Calu3 (cell line): ENCODE data around the gene PPP1R12B. TPM values are rescaled to one million over a fixed set of nuclear protein-coding genes. Genes with fewer than 3 reads are reported as not detected.
A peak's percentile ranks its signal among the peaks of the same experiment; 100 is the strongest.

Experiments used
- BruUV-seq: library from RNA; stranded (reverse); fragments of 400-500 nt; replicated peaks from 2 replicates; lab custom pipeline; 2021; lab: Mats Ljungman, UMichigan
- CTCF ChIA-PET: fragments of 300-600 bp; sonication (Branson Sonifier 250); formaldehyde crosslinking; loops from one replicate; lab custom pipeline; 2022; ENCODE audit warnings: antibody characterized with exemption; lab: Charles Lee
- DNase-seq: peaks from one replicate; pipeline ENCODE4 v3.0.0; 2022
- H3K27ac Mint-ChIP-seq: one replicate; pipeline ENCODE4 v1.8.0; 2022; ENCODE audit warnings: mixed read lengths; ENCODE audit not compliant: unreplicated experiment
- H3K27me3 Mint-ChIP-seq: one replicate; pipeline ENCODE4 v1.8.0; 2022; ENCODE audit warnings: mixed read lengths; ENCODE audit not compliant: unreplicated experiment
- H3K36me3 Mint-ChIP-seq: one replicate; pipeline ENCODE4 v1.8.0; 2022; ENCODE audit warnings: mild to moderate bottlenecking, moderate library complexity, mixed read lengths; ENCODE audit not compliant: insufficient read depth, unreplicated experiment
- H3K4me1 Mint-ChIP-seq: one replicate; pipeline ENCODE4 v1.8.0; 2022; ENCODE audit warnings: mild to moderate bottlenecking, low read depth, mixed read lengths; ENCODE audit not compliant: unreplicated experiment
- H3K4me3 Mint-ChIP-seq: one replicate; pipeline ENCODE4 v1.8.0; 2022; ENCODE audit warnings: mild to moderate bottlenecking, low read depth, moderate library complexity, mixed read lengths; ENCODE audit not compliant: unreplicated experiment
- H3K9me3 Mint-ChIP-seq: one replicate; pipeline ENCODE4 v1.8.0; 2022; ENCODE audit warnings: low read depth, mixed read lengths; ENCODE audit not compliant: unreplicated experiment
- intact Hi-C: fragments of 100-400 bp; cut with micrococcal nuclease; formaldehyde crosslinking; loops from one replicate; pipeline ENCODE4 v1.10.0; 2022; ENCODE audit not compliant: unreplicated experiment
- total RNA-seq: library from RNA; stranded (reverse); gene quantifications from 2 replicates; pipeline ENCODE4 v1.2.3, GENCODE V29; 2022
- TF ChIP-seq, protein P1 (sequence below): fragments of 200-600 bp; IDR thresholded peaks from one replicate; pipeline ENCODE4 v1.8.0; 2022; ENCODE audit warnings: antibody characterized with exemption; ENCODE audit not compliant: unreplicated experiment

PPP1R12B gene
- total RNA-seq, 1 experiment from 2014 or later, result 31.8 TPM

GRCh38 chr1:202568826-202569225 lies 220.3 kb downstream of the PPP1R12B start:
- intact Hi-C loops, result no loop called here
- TF ChIP-seq, protein P1, sequence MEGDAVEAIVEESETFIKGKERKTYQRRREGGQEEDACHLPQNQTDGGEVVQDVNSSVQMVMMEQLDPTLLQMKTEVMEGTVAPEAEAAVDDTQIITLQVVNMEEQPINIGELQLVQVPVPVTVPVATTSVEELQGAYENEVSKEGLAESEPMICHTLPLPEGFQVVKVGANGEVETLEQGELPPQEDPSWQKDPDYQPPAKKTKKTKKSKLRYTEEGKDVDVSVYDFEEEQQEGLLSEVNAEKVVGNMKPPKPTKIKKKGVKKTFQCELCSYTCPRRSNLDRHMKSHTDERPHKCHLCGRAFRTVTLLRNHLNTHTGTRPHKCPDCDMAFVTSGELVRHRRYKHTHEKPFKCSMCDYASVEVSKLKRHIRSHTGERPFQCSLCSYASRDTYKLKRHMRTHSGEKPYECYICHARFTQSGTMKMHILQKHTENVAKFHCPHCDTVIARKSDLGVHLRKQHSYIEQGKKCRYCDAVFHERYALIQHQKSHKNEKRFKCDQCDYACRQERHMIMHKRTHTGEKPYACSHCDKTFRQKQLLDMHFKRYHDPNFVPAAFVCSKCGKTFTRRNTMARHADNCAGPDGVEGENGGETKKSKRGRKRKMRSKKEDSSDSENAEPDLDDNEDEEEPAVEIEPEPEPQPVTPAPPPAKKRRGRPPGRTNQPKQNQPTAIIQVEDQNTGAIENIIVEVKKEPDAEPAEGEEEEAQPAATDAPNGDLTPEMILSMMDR, result no peak
- Mint-ChIP-seq H3K36me3 (peaks cover 7% of the 10 kb centered on the region), H3K4me1 (no peaks in the 10 kb centered on the region), H3K9me3 (no peaks in the 10 kb centered on the region), H3K27me3 (no peaks in the 10 kb centered on the region), H3K27ac (no peak overlapping the region), H3K4me3 (no peak overlapping the region)
- DNase-seq, result no peak
- no TSS peak for BruUV-seq
- CTCF ChIA-PET, result interaction anchor here (1.1 kb wide), 1 partner anchor 18 kb away, joined by 3 read pairs; no protein-coding TSS in a partner anchor

DNA sequence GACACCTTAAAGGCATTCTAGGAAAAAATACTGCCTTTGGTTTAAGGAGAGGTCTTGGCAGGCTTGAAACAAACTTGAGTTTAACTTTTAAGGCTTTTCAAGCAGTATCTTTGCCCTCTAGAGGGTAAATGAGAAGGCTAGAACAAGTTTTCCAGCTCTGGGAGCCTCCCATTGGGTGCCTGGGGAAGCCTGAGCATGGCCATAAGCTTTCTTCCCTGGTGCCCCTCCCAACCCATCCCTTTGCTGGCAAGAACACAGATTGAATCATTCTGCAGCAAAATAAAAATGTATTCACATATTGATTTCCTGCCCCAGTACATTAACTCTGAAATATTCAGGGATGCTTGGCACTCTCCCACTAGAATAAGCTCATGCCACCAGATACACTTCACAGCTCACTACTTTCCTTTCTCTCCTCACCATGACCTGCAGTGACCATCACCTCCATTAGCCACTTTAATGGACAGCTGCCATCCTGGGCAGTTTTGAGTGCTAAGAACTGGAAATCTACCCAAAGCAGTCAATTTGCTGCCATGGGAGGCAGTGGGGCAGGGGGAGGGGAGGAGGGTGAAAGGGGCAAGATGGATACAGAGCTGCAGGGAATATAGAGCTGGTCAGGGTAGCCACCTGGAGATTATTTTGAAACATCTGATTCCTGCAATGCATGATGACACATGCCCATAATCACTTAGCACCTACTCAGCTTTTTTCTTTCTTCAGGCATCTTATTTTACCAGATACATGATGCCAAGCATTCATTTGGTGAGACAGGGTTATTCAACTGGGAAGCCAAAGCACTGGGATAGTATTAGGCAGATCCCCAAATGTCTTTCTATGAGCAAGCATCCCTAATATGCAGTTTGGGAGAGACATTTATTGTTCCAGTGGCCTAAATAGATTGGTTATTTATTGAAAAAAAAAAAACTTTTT lies 221.2 kb downstream of the PPP1R12B start:
- no TSS peak for BruUV-seq
- Mint-ChIP-seq H3K4me1 (no peaks in the 10 kb centered on the region), H3K36me3 (peaks cover 7% of the 10 kb centered on the region), H3K27ac (no peak overlapping the region), H3K9me3 (no peaks in the 10 kb centered on the region), H3K27me3 (no peaks in the 10 kb centered on the region), H3K4me3 (no peak overlapping the region)
- intact Hi-C loops, result loop anchor here (2.0 to 10.0 kb wide), 3 partner anchors 69 to 227 kb away; partner anchors contain the start of gene UBE2T
- TF ChIP-seq, protein P1, result no peak
- CTCF ChIA-PET, result interaction anchor here (1.0 kb wide), 1 partner anchor 8 kb away, joined by 3 read pairs; no protein-coding TSS in a partner anchor
- DNase-seq, result no peak

DNA sequence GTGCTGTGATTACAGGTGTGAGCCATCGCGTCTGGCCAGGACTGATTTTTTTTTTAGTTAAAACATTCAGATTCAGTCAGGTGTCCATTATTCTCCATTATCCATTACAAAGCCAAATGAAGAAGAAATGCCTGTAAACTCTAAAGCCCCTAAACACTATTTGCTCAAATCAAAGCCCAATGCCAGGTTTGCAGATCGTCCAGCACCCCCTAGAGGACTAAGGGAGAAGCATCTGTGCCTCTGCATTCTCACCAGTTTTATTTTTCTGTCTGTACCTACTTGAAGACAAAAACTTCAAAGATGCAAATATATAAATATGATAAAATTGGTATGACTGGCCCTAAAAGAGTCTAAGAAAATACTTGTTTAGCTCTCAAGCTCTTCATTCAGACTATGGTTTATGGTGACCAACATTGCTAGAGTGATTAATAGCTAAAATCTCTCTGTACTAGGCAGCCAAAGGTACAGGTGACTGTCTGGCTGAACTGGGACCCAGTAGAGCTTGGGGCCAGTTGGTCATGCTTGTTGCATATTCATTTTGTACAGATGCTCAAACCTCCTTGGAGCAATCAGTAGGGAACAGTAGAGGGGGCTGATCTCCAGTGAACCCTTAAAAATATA lies 223.3 kb downstream of the PPP1R12B start:
- H3K27me3 Mint-ChIP-seq, result no peaks in the 10 kb centered on the region
- H3K27ac Mint-ChIP-seq, result no peak overlapping the region
- peak; percentile 60 for DNase-seq
- no peaks in the 10 kb centered on the region for H3K4me1 Mint-ChIP-seq
- TF ChIP-seq, protein P1, result peak; percentile 75
- no peaks in the 10 kb centered on the region for H3K9me3 Mint-ChIP-seq
- BruUV-seq, result no TSS peak
- intact Hi-C loops, result loop anchor here (2.0 to 10.0 kb wide), 3 partner anchors 71 to 230 kb away; partner anchors contain the start of gene UBE2T
- no peak overlapping the region for H3K4me3 Mint-ChIP-seq
- peaks cover 7% of the 10 kb centered on the region for H3K36me3 Mint-ChIP-seq
- CTCF ChIA-PET, result interaction anchor here (1.1 to 1.8 kb wide), 4 partner anchors 15 to 108 kb away, joined by 4 to 7 read pairs (median 6); no protein-coding TSS in a partner anchor

GRCh38 chr1:202572867-202573266 lies 224.4 kb downstream of the PPP1R12B start:
- H3K27me3 Mint-ChIP-seq, result no peaks in the 10 kb centered on the region
- peaks cover 4% of the 10 kb centered on the region for H3K4me1 Mint-ChIP-seq
- intact Hi-C loops, result loop anchor here (5.0 to 10.0 kb wide), 2 partner anchors 108 to 231 kb away; partner anchors contain the start of gene UBE2T
- no peaks in the 10 kb centered on the region for H3K9me3 Mint-ChIP-seq
- no peak overlapping the region for H3K4me3 Mint-ChIP-seq
- CTCF ChIA-PET, result no interaction called here
- TF ChIP-seq, protein P1, result no peak
- no peak for DNase-seq
- H3K27ac Mint-ChIP-seq, result no peak overlapping the region
- BruUV-seq, result no TSS peak
- H3K36me3 Mint-ChIP-seq, result peaks cover 7% of the 10 kb centered on the region
